IMR-90 (cell line): ENCODE results near the gene TEX44. TPM values are rescaled to one million over a fixed set of nuclear protein-coding genes. Genes with fewer than 3 reads are reported as not detected.
A peak's percentile ranks its signal among the peaks of the same experiment; 100 is the strongest.

Experiments
- ATAC-seq: fragments of 200-7000 bp; cut with Tn5 transposase; 2 replicates; pipeline ENCODE4 v1.9.1; 2020; ENCODE audit warnings: low read depth, mild to moderate bottlenecking, moderate library complexity
- BruUV-seq: library from RNA; stranded (reverse); fragments of 400-500 nt; replicated peaks from 2 replicates; lab custom pipeline; 2021; lab: Mats Ljungman, UMichigan
- CTCF ChIA-PET: fragments of 300-600 bp; formaldehyde crosslinking; extraction: SDS; loops from one replicate; lab custom pipeline; 2021; ENCODE audit warnings: antibody characterized with exemption; lab: Yijun Ruan, JAX
- POLR2A ChIA-PET: fragments of 300-600 bp; sonication (Branson Sonifier 250); formaldehyde crosslinking; loops from one replicate; lab custom pipeline; 2022; ENCODE audit warnings: antibody characterized with exemption; ENCODE audit not compliant: unreplicated experiment; lab: Charles Lee
- DNase-seq: peaks from one replicate; pipeline ENCODE4 v3.0.0; 2013
- H2AFZ ChIP-seq: replicated peaks from 2 replicates; pipeline ENCODE3; 2013; ENCODE audit warnings: low read length, mild to moderate bottlenecking; ENCODE audit not compliant: poor library complexity
- H2AK5ac ChIP-seq: 2 replicates; pipeline ENCODE4 v1.6.1; 2013; ENCODE audit warnings: low read depth, low read length, inconsistent platforms
- H2AK9ac ChIP-seq: replicated peaks from 2 replicates; pipeline ENCODE3; 2013; ENCODE audit warnings: mild to moderate bottlenecking, low read depth, low read length, moderate library complexity; ENCODE audit not compliant: poor library complexity
- H2BK120ac ChIP-seq: 2 replicates; pipeline ENCODE4 v1.6.1; 2013; ENCODE audit warnings: low read depth, low read length, inconsistent platforms
- H2BK15ac ChIP-seq: 3 replicates; pipeline ENCODE4 v1.6.1; 2013; ENCODE audit warnings: low read depth, low read length, inconsistent platforms
- H2BK20ac ChIP-seq: 2 replicates; pipeline ENCODE4 v1.6.1; 2013; ENCODE audit warnings: low read depth, mild to moderate bottlenecking, inconsistent platforms, low read length, moderate library complexity
- H2BK5ac ChIP-seq: 2 replicates; pipeline ENCODE4 v1.6.1; 2013; ENCODE audit warnings: mild to moderate bottlenecking, low read depth, low read length, inconsistent platforms; ENCODE audit not compliant: poor library complexity, severe bottlenecking
- H3K14ac ChIP-seq: replicated peaks from 2 replicates; pipeline ENCODE4 v1.6.1; 2013; ENCODE audit warnings: low read depth, low read length, inconsistent platforms
- H3K18ac ChIP-seq: 2 replicates; pipeline ENCODE4 v1.6.1; 2013; ENCODE audit warnings: low read depth, low read length, control low read depth
- H3K23ac ChIP-seq: 2 replicates; pipeline ENCODE4 v1.6.1; 2013; ENCODE audit warnings: low read depth, low read length, inconsistent platforms
- H3K27ac ChIP-seq: 2 replicates; pipeline ENCODE4 v1.5.1; 2013; ENCODE audit warnings: mild to moderate bottlenecking, control low read depth, low read length; ENCODE audit not compliant: insufficient read depth
- H3K27me3 ChIP-seq: 2 replicates; pipeline ENCODE4 v1.6.1; 2013; ENCODE audit warnings: low read length; ENCODE audit not compliant: control insufficient read depth, insufficient read depth
- H3K36me3 ChIP-seq: 2 replicates; pipeline ENCODE4 v1.6.1; 2013; ENCODE audit warnings: low read length, mixed read lengths; ENCODE audit not compliant: control insufficient read depth, insufficient read depth
- H3K4ac ChIP-seq: 2 replicates; pipeline ENCODE4 v1.6.1; 2013; ENCODE audit warnings: low read depth, low read length, inconsistent platforms
- H3K4me1 ChIP-seq: 2 replicates; pipeline ENCODE4 v1.6.1; 2013; ENCODE audit warnings: low read length, mixed read lengths; ENCODE audit not compliant: control insufficient read depth, insufficient read depth
- H3K4me2 ChIP-seq: 2 replicates; pipeline ENCODE4 v1.6.1; 2013; ENCODE audit warnings: low read depth, mild to moderate bottlenecking, control low read depth, low read length, moderate library complexity
- H3K4me3 ChIP-seq: 2 replicates; pipeline ENCODE4 v1.5.1; 2013; ENCODE audit warnings: low read depth, mild to moderate bottlenecking, control low read depth, low read length, moderate library complexity; ENCODE audit not compliant: insufficient read depth
- H3K56ac ChIP-seq: 2 replicates; pipeline ENCODE4 v1.6.1; 2013; ENCODE audit warnings: low read length, inconsistent platforms; ENCODE audit not compliant: insufficient read depth; ENCODE audit errors: extremely low read depth
- H3K79me1 ChIP-seq, 2 experiments: 2 replicates each; pipeline ENCODE4 v1.6.1; 2013; ENCODE audit warnings: low read length in 2 of 2, inconsistent platforms in 1 of 2, low read depth in 1 of 2
- H3K9ac ChIP-seq: 2 replicates; pipeline ENCODE4 v1.6.1; 2013; ENCODE audit warnings: low read depth, low read length, control low read depth
- H3K9me1 ChIP-seq: 2 replicates; pipeline ENCODE4 v1.6.1; 2013; ENCODE audit warnings: low read length, inconsistent platforms; ENCODE audit not compliant: insufficient read depth
- H3K9me3 ChIP-seq: 2 replicates; pipeline ENCODE4 v1.6.1; 2013; ENCODE audit warnings: low read length; ENCODE audit not compliant: control insufficient read depth, insufficient read depth
- H4K20me1 ChIP-seq: 2 replicates; pipeline ENCODE4 v1.6.1; 2013; ENCODE audit warnings: low read length, inconsistent platforms; ENCODE audit not compliant: insufficient read depth
- H4K5ac ChIP-seq: 2 replicates; pipeline ENCODE4 v1.6.1; 2013; ENCODE audit warnings: mild to moderate bottlenecking, low read depth, low read length, control low read depth
- H4K8ac ChIP-seq, 2 experiments: 2 replicates each; pipeline ENCODE4 v1.6.1; 2013; ENCODE audit warnings: low read depth in 2 of 2, low read length in 2 of 2, control low read depth in 1 of 2, inconsistent platforms in 1 of 2
- H4K91ac ChIP-seq: 2 replicates; pipeline ENCODE4 v1.6.1; 2013; ENCODE audit warnings: low read depth, low read length, inconsistent platforms; ENCODE audit not compliant: insufficient read depth
- BHLHE40 ChIP-seq: fragments of 150-350 bp; IDR thresholded peaks from 2 replicates; pipeline ENCODE4 v1.6.1; 2016; ENCODE audit warnings: mild to moderate bottlenecking, low read depth, low read length
- CEBPB ChIP-seq: IDR thresholded peaks from 2 replicates; pipeline ENCODE4 v1.6.1; 2012; ENCODE audit warnings: low read depth, low read length, improper control_type of control experiment
- CTCF ChIP-seq: conservative IDR thresholded peaks from 2 replicates; pipeline ENCODE4 v1.5.1; 2012; ENCODE audit warnings: mild to moderate bottlenecking, low read depth, low read length, improper control_type of control experiment
- MAFK ChIP-seq: IDR thresholded peaks from 2 replicates; pipeline ENCODE4 v1.6.1; 2012; ENCODE audit warnings: low read depth, low read length, improper control_type of control experiment
- MAZ ChIP-seq: IDR thresholded peaks from 2 replicates; pipeline ENCODE4 v1.6.1; 2012; ENCODE audit warnings: low read depth, mild to moderate bottlenecking, low read length, improper control_type of control experiment, moderate library complexity, borderline replicate concordance
- MXI1 ChIP-seq: IDR thresholded peaks from 2 replicates; pipeline ENCODE4 v1.6.1; 2012; ENCODE audit warnings: low read depth, mild to moderate bottlenecking, low read length, moderate library complexity, borderline replicate concordance
- POLR2A ChIP-seq: IDR thresholded peaks from 2 replicates; pipeline ENCODE4 v1.6.1; 2012; ENCODE audit warnings: mild to moderate bottlenecking, low read depth, low read length
- RAD21 ChIP-seq: IDR thresholded peaks from 2 replicates; pipeline ENCODE4 v1.6.1; 2012; ENCODE audit warnings: low read length, improper control_type of control experiment
- RCOR1 ChIP-seq: IDR thresholded peaks from 2 replicates; pipeline ENCODE4 v1.6.1; 2012; ENCODE audit warnings: mild to moderate bottlenecking, low read length, improper control_type of control experiment; ENCODE audit not compliant: insufficient replicate concordance
- RFX5 ChIP-seq: IDR thresholded peaks from 2 replicates; pipeline ENCODE4 v1.8.0; 2012; ENCODE audit warnings: low read depth, mild to moderate bottlenecking, low read length, moderate library complexity
- SMC3 ChIP-seq: fragments of 150-350 bp; IDR thresholded peaks from 2 replicates; pipeline ENCODE4 v1.6.1; 2016; ENCODE audit warnings: low read depth, mild to moderate bottlenecking, antibody characterized with exemption, low read length, moderate library complexity
- WGBS, 2 experiments: methylation state at CpG; one replicate each; pipeline versions ENCODE4 v1.1.5 to v1.1.7; 2013; ENCODE audit warnings: missing lambda C conversion rate in 2 of 2; ENCODE audit not compliant: insufficient read length in 1 of 2; ENCODE audit errors: extremely low coverage in 2 of 2; 5-methylcytosine and 5-hydroxymethylcytosine counted together
- dilution Hi-C: fragments of 300-500 bp; cut with HindIII; formaldehyde crosslinking; loops from one replicate; pipeline ENCODE4 v1.14.3; 2018; ENCODE audit warnings: low sequenced_read_pairs; ENCODE audit not compliant: unreplicated experiment
- in situ Hi-C: fragments of 300-500 bp; cut with MboI; formaldehyde crosslinking; loops from 3 replicates; pipeline ENCODE4 v1.14.3; 2019; ENCODE audit warnings: low sequenced_read_pairs, inconsistent platforms, mixed read lengths
- intact Hi-C: fragments of 100-400 bp; cut with micrococcal nuclease; formaldehyde crosslinking; loops from 2 replicates; pipeline ENCODE4 v1.10.0; 2022
- polyA plus RNA-seq, 3 experiments: library from polyadenylated mRNA; depleted of rRNA; stranded (reverse); fragments of >200 nt; gene quantifications; 2 replicates each; pipeline ENCODE4 v1.2.3, GENCODE V29; 2012; ENCODE audit warnings: low replicate concordance in 1 of 3
- total RNA-seq: library from RNA; depleted of rRNA; stranded (reverse); fragments of >200 nt; gene quantifications from 2 replicates; pipeline ENCODE4 v1.2.3, GENCODE V29; 2012
- TF ChIP-seq, protein P1 (sequence below): fragments of 150-350 bp; IDR thresholded peaks from 2 replicates; pipeline ENCODE4 v1.6.1; 2017; ENCODE audit warnings: mild to moderate bottlenecking, antibody characterized with exemption, low read length, low read depth

The TEX44 gene
- total and polyA plus RNA-seq, 2 of the 4 experiments (the other 2 are of a cell fraction), result not detected

GRCh38 chr2:231642631-231643494 lies 50.2 kb downstream of the TEX44 start:
- intact Hi-C loops, result no loop called here
- in situ Hi-C loops, result no loop called here
- no peak overlapping the region for H3K4me3 ChIP-seq
- TF ChIP-seq MAZ, result peak; percentile 27; the same call in 1 of the 2 replicates
- TF ChIP-seq SMC3, result no peak
- peak; percentile 25; the same call in 1 of the 2 replicates for TF ChIP-seq CEBPB
- TF ChIP-seq, protein P1, sequence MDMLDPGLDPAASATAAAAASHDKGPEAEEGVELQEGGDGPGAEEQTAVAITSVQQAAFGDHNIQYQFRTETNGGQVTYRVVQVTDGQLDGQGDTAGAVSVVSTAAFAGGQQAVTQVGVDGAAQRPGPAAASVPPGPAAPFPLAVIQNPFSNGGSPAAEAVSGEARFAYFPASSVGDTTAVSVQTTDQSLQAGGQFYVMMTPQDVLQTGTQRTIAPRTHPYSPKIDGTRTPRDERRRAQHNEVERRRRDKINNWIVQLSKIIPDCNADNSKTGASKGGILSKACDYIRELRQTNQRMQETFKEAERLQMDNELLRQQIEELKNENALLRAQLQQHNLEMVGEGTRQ, result peak; percentile 26; the same call in 1 of the 2 replicates
- peak; percentile 5; the same call in 1 of the 2 replicates for TF ChIP-seq CTCF
- TF ChIP-seq RAD21, result 0 out of 2 replicates have a peak, but pooled peaks have one; percentile 11
- no peak for TF ChIP-seq MXI1
- no peak for TF ChIP-seq RFX5
- TF ChIP-seq RCOR1, result no peak
- TF ChIP-seq MAFK, result no peak
- peak; percentile 50; the same call in 1 of the 2 replicates for TF ChIP-seq BHLHE40
- TF ChIP-seq POLR2A, result no peak

More at GRCh38 chr2:231642631-231643494, 50.2 kb downstream of the TEX44 start:
- ATAC-seq, result peak; percentile 96
- ChIA-PET CTCF (interaction anchor here (1.3 to 1.7 kb wide), 2 partner anchors 31 to 32 kb away, joined by 4 to 5 read pairs; no protein-coding TSS in a partner anchor), POLR2A (interaction anchor here (0.6 kb wide), 1 partner anchor 11 kb away, joined by 3 read pairs; no protein-coding TSS in a partner anchor)
- Histone ChIP-seq H2AK5ac (peak overlapping the region; percentile 89), H3K27ac (peak overlapping the region; percentile 42), H3K36me3 (no peaks in the 10 kb centered on the region), H2BK120ac (peak overlapping the region; percentile 86), H3K18ac (peak overlapping the region; percentile 34; the same call in 1 of the 2 replicates), H3K9ac (peak overlapping the region; percentile 54), H2AK9ac (peak overlapping the region; percentile 95), H3K27me3 (no peaks in the 10 kb centered on the region), H4K20me1 (no peaks in the 10 kb centered on the region), H3K4me1 (peaks cover 13% of the 10 kb centered on the region), H3K14ac (peak overlapping the region; percentile 96), H3K56ac (0 out of 2 replicates have a peak overlapping the region, but pooled peaks have one; percentile 56), H3K4me2 (peak overlapping the region; percentile 61), H4K91ac (peak overlapping the region; percentile 83), H2BK5ac (peak overlapping the region; percentile 71), H3K4ac (peak overlapping the region; percentile 89), H2BK20ac (peak overlapping the region; percentile 79), H3K9me1 (peaks cover 15% of the 10 kb centered on the region; the same call in 1 of the 2 replicates), H3K23ac (peak overlapping the region; percentile 39), H4K5ac (peak overlapping the region; percentile 27), H2BK15ac (peak overlapping the region; percentile 46; the same call in 1 of the 3 replicates), H3K9me3 (no peaks in the 10 kb centered on the region), H2AFZ (peak overlapping the region; percentile 86), H4K8ac (peak overlapping the region; percentile 46 to 90; a peak in 3 of 4 replicates), H3K79me1 (no peaks in the 10 kb centered on the region)
- dilution Hi-C loops, result no loop called here
- WGBS, 2 experiments, result 0% methylated on average over 6 of the region's 30 CpGs; no CpG with 5 or more reads in 1 of the 2 experiments
- peak; percentile 94 for DNase-seq
- no TSS peak for BruUV-seq
